NCI-H1092 (cell line): ENCODE data around the gene CD34.
"Not testable (repeated sequence)": the region's sequence is repeated elsewhere in the genome, so short reads cannot be mapped to it uniquely, and the experiment has no call there.

Source experiments
- DNase-seq: peaks from one replicate; lab custom pipeline; 2025; lab: John Stamatoyannopoulos, UW

The CD34 gene

GRCh38 chr1:207898260-207898659, 12.7 kb downstream of the CD34 start:
- no peak for DNase-seq

- no peak for DNase-seq
These were observed 13.7 kb downstream of the CD34 start for GRCh38 chr1:207897188-207897587.

- no peak for DNase-seq
These were observed 14.4 kb downstream of the CD34 start for GRCh38 chr1:207896547-207896946.

GRCh38 chr1:207894704-207895103, 16.2 kb downstream of the CD34 start:
- DNase-seq, result no peak

GRCh38 chr1:207893737-207894582, 17.0 kb downstream of the CD34 start:
- no peak for DNase-seq

- DNase-seq, result no peak
These were observed 18.2 kb downstream of the CD34 start for GRCh38 chr1:207892764-207893163.

GRCh38 chr1:207891148-207891547, 19.8 kb downstream of the CD34 start:
- DNase-seq, result no peak

- no peak for DNase-seq
These were observed 20.7 kb downstream of the CD34 start for GRCh38 chr1:207890136-207890738.

GRCh38 chr1:207888652-207889051, 22.3 kb downstream of the CD34 start:
- no peak for DNase-seq

GRCh38 chr1:207887542-207888201, 23.3 kb downstream of the CD34 start:
- DNase-seq, result no peak

GRCh38 chr1:207886227-207886626, 24.7 kb downstream of the CD34 start:
- DNase-seq, result no peak

- peak; percentile 73 for DNase-seq
These were observed 25.5 kb downstream of the CD34 start for GRCh38 chr1:207885129-207886032.

GRCh38 chr1:207884266-207885029, 26.5 kb downstream of the CD34 start:
- peak; percentile 57 for DNase-seq

GRCh38 chr1:207883660-207884250, 27.2 kb downstream of the CD34 start:
- peak; percentile 57 for DNase-seq

GRCh38 chr1:207883104-207883651, 27.7 kb downstream of the CD34 start:
- no peak for DNase-seq

- DNase-seq, result no peak
These were observed 28.2 kb downstream of the CD34 start for GRCh38 chr1:207882692-207883091.

- no peak for DNase-seq
These were observed 32.0 kb downstream of the CD34 start for GRCh38 chr1:207878939-207879338.

- not testable (repeated sequence) for DNase-seq
These were observed 33.0 kb downstream of the CD34 start for GRCh38 chr1:207877914-207878313.

- no peak for DNase-seq
These were observed 34.8 kb downstream of the CD34 start for GRCh38 chr1:207876131-207876530.

GRCh38 chr1:207875532-207875931, 35.4 kb downstream of the CD34 start:
- no peak for DNase-seq
